B cell (primary cell): ENCODE measurements around the gene NRM. TPM values are rescaled to one million over a fixed set of nuclear protein-coding genes. Genes with fewer than 3 reads are reported as not detected.

Experiments
- ATAC-seq: fragments of 200-7000 bp; cut with Tn5 transposase; one replicate; pipeline ENCODE4 v1.10.0; 2021; ENCODE audit warnings: low read depth, mild to moderate bottlenecking, moderate number of reproducible peaks, moderate library complexity
- CTCF ChIA-PET: fragments of 350-600 bp; sonication (Branson Sonifier 250); formaldehyde crosslinking; loops from one replicate; lab custom pipeline; 2021; ENCODE audit warnings: antibody characterized with exemption, inconsistent platforms; lab: Charles Lee
- POLR2A ChIA-PET: fragments of 350-600 bp; sonication (Branson Sonifier 250); formaldehyde crosslinking; loops from one replicate; lab custom pipeline; 2021; ENCODE audit warnings: antibody characterized with exemption; lab: Charles Lee
- DNase-seq: peaks from one replicate; pipeline ENCODE4 v3.0.0; 2013
- H2AFZ ChIP-seq: 2 replicates; pipeline ENCODE4 v1.6.1; 2012; ENCODE audit warnings: mild to moderate bottlenecking, low read depth, low read length; ENCODE audit not compliant: insufficient read depth, poor library complexity, severe bottlenecking
- H3K27ac ChIP-seq, 2 donors: 1 replicate in 1 of 2; 2 replicates in 1 of 2; pipeline ENCODE4 v1.5.1; 2012 to 2013; ENCODE audit warnings: low read length in 2 of 2, mild to moderate bottlenecking in 2 of 2, moderate library complexity in 1 of 2
- H3K27me3 ChIP-seq, 4 experiments: fragments of 200-600 bp in 1 of 4; sonication (generic) in 1 of 4; replicated peaks in 1 of 4; 1 replicate in 2 of 4; 2 replicates in 2 of 4; pipeline versions ENCODE4 v1.6.1 to v1.7.0; 2013 to 2016; ENCODE audit warnings: low read length in 3 of 4, mild to moderate bottlenecking in 2 of 4, mixed read lengths in 1 of 4, moderate library complexity in 1 of 4; ENCODE audit not compliant: insufficient read depth in 4 of 4, control insufficient read depth in 3 of 4; ENCODE audit errors: control extremely low read depth in 1 of 4
- H3K36me3 ChIP-seq, 2 experiments: replicated peaks in 1 of 2; 1 replicate in 1 of 2; 2 replicates in 1 of 2; pipeline versions ENCODE4 v1.6.1 to v1.7.1; 2013; ENCODE audit warnings: low read length in 1 of 2; ENCODE audit not compliant: insufficient read depth in 2 of 2, control insufficient read depth in 1 of 2; ENCODE audit errors: control extremely low read depth in 1 of 2, extremely low read depth in 1 of 2
- H3K4me1 ChIP-seq, 2 donors: fragments of 200-600 bp in 1 of 2; sonication (generic) in 1 of 2; 1 replicate in 1 of 2; 2 replicates in 1 of 2; pipeline versions ENCODE4 v1.5.1 to v1.6.1; 2013 to 2017; ENCODE audit warnings: low read length in 2 of 2; ENCODE audit not compliant: control insufficient read depth in 2 of 2, insufficient read depth in 2 of 2
- H3K4me2 ChIP-seq: replicated peaks from 2 replicates; pipeline ENCODE3; 2012; ENCODE audit warnings: mild to moderate bottlenecking, low read depth, low read length; ENCODE audit not compliant: poor library complexity, severe bottlenecking
- H3K4me3 ChIP-seq, 5 experiments: fragments of 200-600 bp in 1 of 5; sonication (generic) in 1 of 5; 1 replicate in 3 of 5; 2 replicates in 2 of 5; pipeline versions ENCODE4 v1.5.1 to v1.7.0; 2011 to 2016; ENCODE audit warnings: low read length in 4 of 5, mild to moderate bottlenecking in 4 of 5, low read depth in 2 of 5, control low read depth in 1 of 5, moderate library complexity in 1 of 5; ENCODE audit not compliant: insufficient read depth in 1 of 5; ENCODE audit errors: control extremely low read depth in 1 of 5, extremely low read depth in 1 of 5
- H3K79me2 ChIP-seq: fragments of 200-600 bp; sonication (generic); one replicate; pipeline ENCODE4 v1.6.0; 2016; ENCODE audit warnings: low read length; ENCODE audit not compliant: control insufficient read depth, insufficient read depth
- H3K9ac ChIP-seq: fragments of 200-600 bp; sonication (generic); 2 replicates; pipeline ENCODE4 v1.6.1; 2017; ENCODE audit warnings: mild to moderate bottlenecking, low read length, moderate library complexity
- H3K9me3 ChIP-seq, 3 donors: one replicate each; pipeline versions ENCODE4 v1.6.1 to v1.7.1; 2013; ENCODE audit warnings: low read length in 2 of 3; ENCODE audit not compliant: control insufficient read depth in 2 of 3, insufficient read depth in 1 of 3; ENCODE audit errors: control extremely low read depth in 1 of 3
- H4K20me1 ChIP-seq: 2 replicates; pipeline ENCODE4 v1.6.0; 2012; ENCODE audit warnings: mild to moderate bottlenecking, low read length; ENCODE audit not compliant: insufficient read depth, control insufficient read depth, poor library complexity, severe bottlenecking
- H3K27ac Mint-ChIP-seq: one replicate; pipeline ENCODE4 v1.8.0; 2021; ENCODE audit warnings: mixed read lengths
- H3K27me3 Mint-ChIP-seq: one replicate; pipeline ENCODE4 v1.8.0; 2021; ENCODE audit warnings: mixed read lengths
- H3K4me1 Mint-ChIP-seq: one replicate; pipeline ENCODE4 v1.8.0; 2021; ENCODE audit warnings: mixed read lengths
- H3K4me3 Mint-ChIP-seq: one replicate; pipeline ENCODE4 v1.8.0; 2021; ENCODE audit warnings: mixed read lengths
- H3K9me3 Mint-ChIP-seq: one replicate; pipeline ENCODE4 v1.8.0; 2022; ENCODE audit warnings: mixed read lengths; ENCODE audit not compliant: insufficient read depth
- CTCF ChIP-seq: fragments of 200-600 bp; IDR thresholded peaks from one replicate; pipeline ENCODE4 v1.8.0; 2022; ENCODE audit warnings: antibody characterized with exemption, mild to moderate bottlenecking
- EZH2 ChIP-seq: IDR thresholded peaks from 2 replicates; pipeline ENCODE4 v1.6.1; 2012; ENCODE audit warnings: borderline replicate concordance, low read depth, mild to moderate bottlenecking, moderate library complexity, low read length; ENCODE audit not compliant: insufficient read depth, poor library complexity, severe bottlenecking
- WGBS: methylation state at CpG from one replicate; pipeline ENCODE4 v1.1.5; 2013; ENCODE audit warnings: missing lambda C conversion rate; ENCODE audit not compliant: insufficient coverage; 5-methylcytosine and 5-hydroxymethylcytosine counted together
- intact Hi-C: fragments of 100-400 bp; cut with micrococcal nuclease; formaldehyde crosslinking; loops from one replicate; pipeline ENCODE4 v1.10.0; 2022
- polyA plus RNA-seq: library from polyadenylated mRNA; depleted of rRNA; stranded (reverse); fragments of >200 nt; gene quantifications from 2 replicates; pipeline ENCODE4 v1.2.3, GENCODE V29; 2012
- total RNA-seq, 2 donors: library from RNA; stranded (reverse); fragments of 120-200 nt in 1 of 2; gene quantifications; 1 replicate in 1 of 2; 2 replicates in 1 of 2; pipeline versions ENCODE4 v1.2.3 to v1.2.4, GENCODE V29; 2013 to 2022

The NRM gene
- total and polyA plus RNA-seq, 2 donors (not counting 1 experiment from before 2014, with no cell fraction given) = 24.9 to 26.0 TPM

DNA sequence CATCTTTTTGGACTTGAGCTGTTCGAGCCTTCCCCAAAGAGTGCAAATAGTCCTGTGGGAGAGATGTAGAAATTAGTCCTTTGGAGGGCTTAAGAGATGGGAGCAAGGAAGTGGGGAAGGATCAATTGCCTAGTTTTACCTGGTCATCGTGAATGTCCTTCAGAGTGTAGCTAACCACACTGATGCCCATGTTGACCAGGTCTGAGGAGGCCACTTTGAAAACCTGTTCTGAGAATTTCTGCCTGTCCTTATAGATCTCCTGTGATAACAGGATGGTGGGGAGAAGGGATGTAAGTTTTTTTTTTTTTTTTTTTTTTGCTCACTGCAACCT lies 49.7 kb upstream of the NRM start:
- H3K27ac Mint-ChIP-seq = peak overlapping the region; percentile 13
- H3K9ac ChIP-seq = no peak overlapping the region
- no peak for ATAC-seq

DNA sequence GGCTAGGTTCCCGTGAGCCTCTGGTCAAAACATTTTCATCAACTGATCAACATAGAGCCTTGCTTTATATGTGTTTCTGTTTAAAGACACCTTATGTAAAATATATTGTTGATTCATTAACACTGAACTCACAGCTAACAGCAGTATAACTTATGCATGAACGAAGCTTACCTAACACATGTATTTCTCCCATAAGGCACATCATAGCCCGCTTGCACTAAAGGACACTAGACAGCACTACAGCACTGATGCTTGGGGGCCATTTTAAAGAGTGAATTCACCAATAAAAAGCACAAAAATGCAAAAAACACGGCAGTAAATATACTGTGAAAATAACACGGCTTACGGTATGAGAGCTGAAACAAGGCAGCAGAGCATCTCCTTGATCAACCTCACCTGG lies 47.7 kb upstream of the NRM start:
- TF ChIP-seq CTCF = no peak
- TF ChIP-seq EZH2 = no peak
- H3K4me3 ChIP-seq = no peak overlapping the region
- peaks cover 55% of the 10 kb centered on the region for H3K4me1 Mint-ChIP-seq
- no peak overlapping the region for H3K27ac Mint-ChIP-seq
- ChIA-PET POLR2A (no interaction called here), CTCF (interaction anchor here (1.1 to 22.5 kb wide), 5 partner anchors 16 to 254 kb away, joined by 4 to 963 read pairs (median 5); partner anchors contain the start of gene DHX16)
- 100% methylated on average over 1 of the region's 6 CpGs for WGBS
- peaks cover 4% of the 10 kb centered on the region for H3K79me2 ChIP-seq
- no peaks in the 10 kb centered on the region for H3K9me3 ChIP-seq
- H3K36me3 ChIP-seq = peaks cover 0 to 11% of the 10 kb centered on the region in 2 experiments
- H3K27ac ChIP-seq = no peak overlapping the region
- no peak overlapping the region for H2AFZ ChIP-seq
- H3K27me3 Mint-ChIP-seq = no peaks in the 10 kb centered on the region
- H3K4me3 Mint-ChIP-seq = no peak overlapping the region
- no peaks in the 10 kb centered on the region for H4K20me1 ChIP-seq
- ATAC-seq = no peak
- peaks cover 46 to 52% of the 10 kb centered on the region in 2 donors for H3K4me1 ChIP-seq
- H3K9me3 Mint-ChIP-seq = no peaks in the 10 kb centered on the region
- DNase-seq = no peak
- intact Hi-C loops = no loop called here
- no peak overlapping the region for H3K4me2 ChIP-seq
- H3K9ac ChIP-seq = no peak overlapping the region
- H3K27me3 ChIP-seq = no peaks in the 10 kb centered on the region

More for the DNA sequence above, 49.7 kb upstream of the NRM start:
- no peaks in the 10 kb centered on the region for H3K9me3 ChIP-seq
- intact Hi-C loops = loop anchor here (5.0 to 10.0 kb wide), 3 partner anchors 54 to 172 kb away; partner anchors contain the start of genes ABCF1 and VARS2
- no peak overlapping the region for H3K4me3 ChIP-seq
- H3K9me3 Mint-ChIP-seq = no peaks in the 10 kb centered on the region
- H3K27me3 Mint-ChIP-seq = no peaks in the 10 kb centered on the region
- WGBS = 100% methylated on average over 1 of the region's 2 CpGs
- peaks cover 38 to 55% of the 10 kb centered on the region in 2 donors for H3K4me1 ChIP-seq
- no peak overlapping the region for H3K4me2 ChIP-seq
- H3K79me2 ChIP-seq = peaks cover 4% of the 10 kb centered on the region
- H3K27ac ChIP-seq = no peak overlapping the region
- no peak for TF ChIP-seq CTCF
- no peaks in the 10 kb centered on the region for H3K27me3 ChIP-seq
- CTCF ChIA-PET = interaction anchor here (0.7 to 4.4 kb wide), 7 partner anchors 10 to 290 kb away, joined by 3 to 23 read pairs (median 5); no protein-coding TSS in a partner anchor
- H3K4me1 Mint-ChIP-seq = peaks cover 65% of the 10 kb centered on the region
- H3K36me3 ChIP-seq = peaks cover 0 to 9% of the 10 kb centered on the region in 2 experiments
- POLR2A ChIA-PET = no interaction called here
- DNase-seq = no peak
- no peak overlapping the region for H2AFZ ChIP-seq
- peak overlapping the region; percentile 41 for H3K4me3 Mint-ChIP-seq
- H4K20me1 ChIP-seq = no peaks in the 10 kb centered on the region
